ENCODE measurements around the gene SRP68. TPM values are rescaled to one million over a fixed set of nuclear protein-coding genes. Genes with fewer than 3 reads are reported as not detected.

SRP68 gene
- total and polyA plus RNA-seq, 2 of the 8 experiments (the other 6 are each of a cell fraction or from before 2014, with no cell fraction given), result 57.7 to 83.5 TPM

- H2BK5ac ChIP-seq (ENCODE audit: low read depth, low read length), result no peak overlapping the region
- no peak overlapping the region for H2AFZ ChIP-seq (ENCODE audit: low read length)
- DNase-seq (ENCODE audit: low read depth in 1 of 2, low spot score in 2 of 2) (peak in 1 of 2 experiments; percentile 54), FAIRE-seq (no peak)
- no peak overlapping the region for H3K4me3 ChIP-seq (ENCODE audit: extremely low read depth in 1 of 4, insufficient read depth in 2 of 4, low read depth in 3 of 4, low read length in 4 of 4)
- H3K36me3 ChIP-seq (ENCODE audit: control insufficient read depth in 2 of 4, insufficient read depth in 4 of 4, low read length in 3 of 4), result peaks cover 13 to 33% (median 25%) of the 10 kb centered on the region in 4 experiments
- H3K9ac ChIP-seq (replicated peaks in 1 of 4; ENCODE audit: extremely low read depth in 1 of 4, low read depth in 3 of 4, low read length in 3 of 4), result no peak overlapping the region; a peak in 1 of 7 replicates
- no peak overlapping the region; a peak in 1 of 4 replicates for H3K4me2 ChIP-seq (ENCODE audit: insufficient read depth in 1 of 2, low read depth in 2 of 2, low read length in 2 of 2)
- H3K23me2 ChIP-seq (ENCODE audit: low read depth, low read length), result peaks cover 6% of the 10 kb centered on the region; the same call in 1 of the 2 replicates
- H3K23ac ChIP-seq (ENCODE audit: insufficient read length), result no peak overlapping the region
- peaks cover 3 to 6% of the 10 kb centered on the region in 2 experiments for H4K20me1 ChIP-seq (replicated peaks in 1 of 2; ENCODE audit: control insufficient read depth in 1 of 2, insufficient read depth in 2 of 2, low read length in 2 of 2)
- H3K4ac ChIP-seq (replicated peaks; ENCODE audit: insufficient read length, low read depth, low read length), result no peak overlapping the region
- CTCF ChIA-PET (ENCODE audit: partially characterized antibody), result interaction anchor here (0.9 to 7.6 kb wide), 8 partner anchors 11 to 198 kb away, joined by 3 to 36 read pairs (median 6); no protein-coding TSS in a partner anchor
- no peak overlapping the region for H4K5ac ChIP-seq (ENCODE audit: insufficient read length, low read depth, low read length)
- no peaks in the 10 kb centered on the region for H3K9me3 ChIP-seq (ENCODE audit: insufficient read depth in 2 of 2, low read depth in 1 of 2, low read length in 1 of 2)
- POLR2A ChIA-PET (ENCODE audit: partially characterized antibody), result interaction anchor here (0.6 to 4.0 kb wide), 22 partner anchors 7 to 302 kb away, joined by 3 to 28 read pairs (median 5); partner anchors contain the start of genes EXOC7, MRPL38, SRP68 and TRIM65
- H4K8ac ChIP-seq (ENCODE audit: extremely low read depth, insufficient read depth, low read length), result no peak overlapping the region
- no peak overlapping the region for H2BK20ac ChIP-seq (ENCODE audit: low read length)
- peaks cover 0 to 32% (median 24%) of the 10 kb centered on the region in 4 experiments; a peak in 6 of 7 replicates for H3K4me1 ChIP-seq (replicated peaks in 1 of 4; ENCODE audit: control insufficient read depth in 3 of 4, insufficient read depth in 4 of 4, low read length in 3 of 4)
- no peak overlapping the region for H3K56ac ChIP-seq (replicated peaks; ENCODE audit: insufficient read length, low read depth, low read length)
- H3K79me2 ChIP-seq (ENCODE audit: control insufficient read depth in 1 of 2, insufficient read depth in 2 of 2, low read length in 2 of 2), result no peaks in the 10 kb centered on the region
- H3K27ac ChIP-seq (ENCODE audit: low read depth, low read length), result no peak overlapping the region
- H2BK120ac ChIP-seq (replicated peaks; ENCODE audit: low read depth, low read length), result no peak overlapping the region
- H3K27me3 ChIP-seq (replicated peaks in 1 of 4; ENCODE audit: control insufficient read depth in 3 of 4, extremely low read depth in 1 of 4, insufficient read depth in 3 of 4, low read length in 3 of 4), result peaks cover 24 to 36% (median 33%) of the 10 kb centered on the region in 4 experiments
- no peak overlapping the region for H2BK12ac ChIP-seq (ENCODE audit: low read depth, low read length)
- no peak overlapping the region for H3K14ac ChIP-seq (ENCODE audit: insufficient read length)
- no peaks in the 10 kb centered on the region for H3K79me1 ChIP-seq (ENCODE audit: low read depth, low read length)
- WGBS, 2 experiments (ENCODE audit: extremely low coverage in 1 of 2, insufficient coverage in 1 of 2, insufficient read length in 1 of 2, insufficient replicate concordance in 2 of 2, low coverage in 1 of 2, low lambda C conversion rate in 2 of 2, missing lambda C conversion rate in 1 of 2), result 85% methylated on average over 23 of the region's 27 CpGs; no CpG with 5 or more reads in 1 of the 2 experiments
- H2AK5ac ChIP-seq (ENCODE audit: low read depth, low read length), result no peak overlapping the region
- no peak overlapping the region for H4K91ac ChIP-seq (replicated peaks; ENCODE audit: insufficient read length, low read length)
- TF ChIP-seq BCL11A (IDR thresholded peaks at IDR 0.05; ENCODE audit: low read depth in 2 of 2, low read length in 2 of 2) (no peak), POLR2AphosphoS5 (IDR thresholded peaks at IDR 0.05; ENCODE audit: low read depth, low read length) (peak; percentile 15; the same call in 1 of the 2 replicates), YY1 (IDR thresholded peaks at IDR 0.05; ENCODE audit: low read depth, low read length) (no peak), CBX5 (IDR thresholded peaks at IDR 0.05; ENCODE audit: low read depth, low read length) (no peak), FOSL1 (IDR thresholded peaks at IDR 0.05; ENCODE audit: insufficient read depth, low read depth, low read length) (no peak), JUN (IDR thresholded peaks at IDR 0.05; ENCODE audit: low read depth, low read length) (no peak), MAFK (IDR thresholded peaks at IDR 0.05; ENCODE audit: low read depth, low read length) (no peak)
- no peak overlapping the region for H3K18ac ChIP-seq (ENCODE audit: extremely low read depth, low read length)
- no peak overlapping the region for H2BK15ac ChIP-seq (ENCODE audit: low read length)
Measured at GRCh38 chr17:76081295-76082210, 9.2 kb upstream of the SRP68 start.

Data from H1 (cell line).